Hepatocyte (in vitro differentiated cells): ENCODE results near the gene MAP4K2. TPM values are rescaled to one million over a fixed set of nuclear protein-coding genes. Genes with fewer than 3 reads are reported as not detected.

ENCODE experiments used
- DNase-seq: peaks from one replicate; pipeline ENCODE4 v3.0.0-alpha.2; 2016; ENCODE audit warnings: low spot score
- H2AFZ ChIP-seq: fragments of 200-600 bp; sonication (generic); 2 replicates; pipeline ENCODE4 v1.6.0; 2016; ENCODE audit warnings: antibody characterized with exemption, mild to moderate bottlenecking
- H3K27ac ChIP-seq: fragments of 200-600 bp; sonication (generic); 2 replicates; pipeline ENCODE4 v1.5.1; 2016; ENCODE audit warnings: mild to moderate bottlenecking
- H3K27me3 ChIP-seq: fragments of 200-600 bp; sonication (generic); 2 replicates; pipeline ENCODE4 v1.6.1; 2016
- H3K36me3 ChIP-seq: fragments of 200-600 bp; sonication (generic); replicated peaks from 2 replicates; pipeline ENCODE4 v1.5.1; 2016; ENCODE audit warnings: low read depth; ENCODE audit not compliant: insufficient read depth
- H3K4me1 ChIP-seq: fragments of 200-600 bp; sonication (generic); 2 replicates; pipeline ENCODE4 v1.5.1; 2016; ENCODE audit warnings: mild to moderate bottlenecking, moderate library complexity; ENCODE audit not compliant: insufficient read depth
- H3K4me2 ChIP-seq: fragments of 200-600 bp; sonication (generic); 2 replicates; pipeline ENCODE4 v1.6.0; 2016
- H3K4me3 ChIP-seq: fragments of 200-600 bp; sonication (generic); 2 replicates; pipeline ENCODE4 v1.5.1; 2016; ENCODE audit warnings: mild to moderate bottlenecking
- H3K79me2 ChIP-seq: fragments of 200-600 bp; sonication (generic); 2 replicates; pipeline ENCODE4 v1.6.0; 2017; ENCODE audit warnings: mild to moderate bottlenecking
- H3K9me2 ChIP-seq: fragments of 200-600 bp; sonication (generic); replicated peaks from 2 replicates; pipeline ENCODE4 v1.6.0; 2017; ENCODE audit warnings: mild to moderate bottlenecking; ENCODE audit not compliant: insufficient read depth
- H3K9me3 ChIP-seq: fragments of 200-600 bp; sonication (generic); 2 replicates; pipeline ENCODE4 v1.5.1; 2016; ENCODE audit warnings: low read depth, mild to moderate bottlenecking
- H4K20me1 ChIP-seq: fragments of 200-600 bp; sonication (generic); 2 replicates; pipeline ENCODE4 v1.6.0; 2016; ENCODE audit warnings: mild to moderate bottlenecking; ENCODE audit not compliant: insufficient read depth, poor library complexity, severe bottlenecking
- CTCF ChIP-seq: fragments of 200-600 bp; sonication (generic); IDR thresholded peaks from 2 replicates; pipeline ENCODE4 v1.5.1; 2016; ENCODE audit warnings: antibody characterized with exemption, mild to moderate bottlenecking; ENCODE audit not compliant: poor library complexity
- EZH2 ChIP-seq: fragments of 200-600 bp; sonication (generic); IDR thresholded peaks from 2 replicates; pipeline ENCODE4 v1.6.1; 2016; ENCODE audit warnings: antibody characterized with exemption, mild to moderate bottlenecking, borderline replicate concordance
- EZH2phosphoT487 ChIP-seq: fragments of 200-600 bp; sonication (generic); IDR thresholded peaks from one replicate; pipeline ENCODE4 v1.6.1; 2018; ENCODE audit warnings: antibody characterized with exemption, mild to moderate bottlenecking, low read depth, moderate library complexity; ENCODE audit not compliant: unreplicated experiment, severe bottlenecking
- WGBS: methylation state at CpG from one replicate; pipeline ENCODE4 v1.1.6; 2016; ENCODE audit warnings: low lambda C conversion rate; ENCODE audit errors: missing lambda C conversion rate; 5-methylcytosine and 5-hydroxymethylcytosine counted together
- polyA plus RNA-seq: library from polyadenylated mRNA; unstranded; fragments of >200 nt; fragmentation: Nextera tagmentation; extraction: Ambion mirVana; gene quantifications from 2 replicates; pipeline ENCODE4 v1.2.1, GENCODE V29; 2016
- total RNA-seq: library from RNA; depleted of rRNA; stranded (reverse); fragments of >200 nt; gene quantifications from 2 replicates; pipeline ENCODE4 v1.2.3, GENCODE V29; 2014

The MAP4K2 gene
- total and polyA plus RNA-seq, 2 experiments from 2014 or later = 7.8 to 9.0 TPM

- 86% methylated on average over 19 of the region's 19 CpGs for WGBS
- no peaks in the 10 kb centered on the region for H3K9me3 ChIP-seq
Measured at GRCh38 chr11:64757549-64758329, 45.3 kb downstream of the MAP4K2 start.

GRCh38 chr11:64755681-64756361 lies 47.2 kb downstream of the MAP4K2 start:
- Histone ChIP-seq H3K27ac (no peak overlapping the region), H4K20me1 (no peaks in the 10 kb centered on the region), H3K36me3 (no peaks in the 10 kb centered on the region), H2AFZ (no peak overlapping the region), H3K4me1 (peaks cover 9% of the 10 kb centered on the region), H3K4me2 (no peak overlapping the region), H3K9me3 (no peaks in the 10 kb centered on the region), H3K9me2 (no peaks in the 10 kb centered on the region), H3K27me3 (no peaks in the 10 kb centered on the region), H3K4me3 (no peak overlapping the region), H3K79me2 (no peaks in the 10 kb centered on the region)
- 83% methylated on average over 13 of the region's 13 CpGs for WGBS
- TF ChIP-seq CTCF (no peak), EZH2 (no peak), EZH2phosphoT487 (no peak)
- DNase-seq = no peak

More at GRCh38 chr11:64757549-64758329, 45.3 kb downstream of the MAP4K2 start:
- no peaks in the 10 kb centered on the region for H3K79me2 ChIP-seq
- H3K9me2 ChIP-seq = no peaks in the 10 kb centered on the region
- peaks cover 9% of the 10 kb centered on the region for H3K4me1 ChIP-seq
- H3K27me3 ChIP-seq = no peaks in the 10 kb centered on the region
- H2AFZ ChIP-seq = no peak overlapping the region
- no peak overlapping the region for H3K27ac ChIP-seq
- no peak for TF ChIP-seq EZH2phosphoT487
- no peak for TF ChIP-seq EZH2
- no peak for TF ChIP-seq CTCF
- H4K20me1 ChIP-seq = peaks cover 5% of the 10 kb centered on the region
- H3K4me2 ChIP-seq = no peak overlapping the region
- H3K36me3 ChIP-seq = no peaks in the 10 kb centered on the region
- H3K4me3 ChIP-seq = no peak overlapping the region
- DNase-seq = no peak

- Histone ChIP-seq H3K36me3 (no peaks in the 10 kb centered on the region), H3K9me3 (no peaks in the 10 kb centered on the region), H3K79me2 (no peaks in the 10 kb centered on the region), H3K4me1 (peaks cover 8% of the 10 kb centered on the region), H3K4me3 (no peak overlapping the region), H3K27me3 (no peaks in the 10 kb centered on the region), H2AFZ (no peak overlapping the region), H4K20me1 (no peaks in the 10 kb centered on the region), H3K9me2 (no peaks in the 10 kb centered on the region), H3K4me2 (no peak overlapping the region), H3K27ac (no peak overlapping the region)
- WGBS = 94% methylated on average over 21 of the region's 21 CpGs
- no peak for DNase-seq
- no peak for TF ChIP-seq CTCF
- no peak for TF ChIP-seq EZH2phosphoT487
- TF ChIP-seq EZH2 = no peak
Measured at GRCh38 chr11:64754919-64755662, 47.9 kb downstream of the MAP4K2 start.
